Measurements from ENCODE around the gene CATSPER1.

Gene CATSPER1

GRCh38 chr11:65972116-65972515, 54.2 kb downstream of the CATSPER1 start:
- Histone ChIP-seq H3K4me3 (ENCODE audit: low read depth in 1 of 2, low read length in 2 of 2) (no peak overlapping the region), H3K27me3 (ENCODE audit: control insufficient read depth in 1 of 2, insufficient read depth in 2 of 2, low read length in 2 of 2) (no peaks in the 10 kb centered on the region), H3K4me1 (ENCODE audit: control insufficient read depth in 1 of 2, insufficient read depth in 2 of 2, low read length in 2 of 2) (no peaks in the 10 kb centered on the region), H3K27ac (ENCODE audit: low read depth, low read length) (no peak overlapping the region), H3K36me3 (ENCODE audit: control insufficient read depth in 1 of 2, insufficient read depth in 2 of 2, low read length in 2 of 2) (peaks cover 38 to 63% of the 10 kb centered on the region in 2 donors), H3K9ac (ENCODE audit: low read depth in 1 of 2, low read length in 2 of 2) (no peak overlapping the region), H3K9me3 (ENCODE audit: control insufficient read depth in 1 of 2, low read length in 2 of 2) (no peaks in the 10 kb centered on the region)

GRCh38 chr11:65968600-65969482, 57.4 kb downstream of the CATSPER1 start:
- Histone ChIP-seq H3K27ac (ENCODE audit: low read depth, low read length) (no peak overlapping the region), H3K36me3 (ENCODE audit: control insufficient read depth in 1 of 2, insufficient read depth in 2 of 2, low read length in 2 of 2) (peaks cover 54 to 80% of the 10 kb centered on the region in 2 donors)

GRCh38 chr11:65967329-65967934, 58.8 kb downstream of the CATSPER1 start:
- H3K36me3 ChIP-seq (ENCODE audit: control insufficient read depth in 1 of 2, insufficient read depth in 2 of 2, low read length in 2 of 2) = peaks cover 46 to 71% of the 10 kb centered on the region in 2 donors
- no peaks in the 10 kb centered on the region for H3K9me3 ChIP-seq (ENCODE audit: control insufficient read depth in 1 of 2, low read length in 2 of 2)

More at GRCh38 chr11:65968600-65969482, 57.4 kb downstream of the CATSPER1 start:
- no peak overlapping the region for H3K9ac ChIP-seq (ENCODE audit: low read depth in 1 of 2, low read length in 2 of 2)
- no peak overlapping the region for H3K4me3 ChIP-seq (ENCODE audit: low read depth in 1 of 2, low read length in 2 of 2)
- H3K4me1 ChIP-seq (ENCODE audit: control insufficient read depth in 1 of 2, insufficient read depth in 2 of 2, low read length in 2 of 2) = peaks cover 0 to 4% of the 10 kb centered on the region in 2 donors
- no peaks in the 10 kb centered on the region for H3K27me3 ChIP-seq (ENCODE audit: control insufficient read depth in 1 of 2, insufficient read depth in 2 of 2, low read length in 2 of 2)
- no peaks in the 10 kb centered on the region for H3K9me3 ChIP-seq (ENCODE audit: control insufficient read depth in 1 of 2, low read length in 2 of 2)

More at GRCh38 chr11:65967329-65967934, 58.8 kb downstream of the CATSPER1 start:
- H3K27me3 ChIP-seq (ENCODE audit: control insufficient read depth in 1 of 2, insufficient read depth in 2 of 2, low read length in 2 of 2) = no peaks in the 10 kb centered on the region
- no peak overlapping the region for H3K27ac ChIP-seq (ENCODE audit: low read depth, low read length)
- H3K9ac ChIP-seq (ENCODE audit: low read depth in 1 of 2, low read length in 2 of 2) = no peak overlapping the region
- H3K4me1 ChIP-seq (ENCODE audit: control insufficient read depth in 1 of 2, insufficient read depth in 2 of 2, low read length in 2 of 2) = peaks cover 9 to 18% of the 10 kb centered on the region in 2 donors
- H3K4me3 ChIP-seq (ENCODE audit: low read depth in 1 of 2, low read length in 2 of 2) = no peak overlapping the region

Data from duodenal mucosa (tissue), 2 donors.